Measurements from ENCODE around the gene ZFP69.
"Not testable (repeated sequence)": the region's sequence is repeated elsewhere in the genome, so short reads cannot be mapped to it uniquely, and the experiment has no call there.

DNA sequence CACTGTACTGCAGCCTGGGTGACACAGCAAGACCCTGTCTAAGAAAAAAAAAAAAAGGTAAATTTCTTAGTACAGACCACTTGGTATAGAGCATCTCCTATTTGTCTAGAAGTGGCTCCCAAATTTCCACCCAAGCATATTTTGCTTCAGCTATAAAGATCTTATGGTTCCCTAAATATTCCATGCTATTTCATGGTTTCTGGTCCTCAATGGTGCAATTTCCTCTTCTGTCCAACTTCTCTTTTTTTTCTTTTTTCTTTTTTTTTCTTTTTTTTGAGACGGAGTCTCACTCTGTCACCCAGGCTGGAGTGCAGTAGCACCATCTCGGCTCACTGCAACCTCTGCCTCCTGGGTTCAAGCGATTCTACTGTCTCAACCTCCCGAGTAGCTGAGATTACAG is 25.6 kb downstream of the ZFP69 start:
- not testable (repeated sequence) for TF ChIP-seq CTCF (IDR thresholded peaks at IDR 0.05); POLR2A (IDR thresholded peaks at IDR 0.05; ENCODE audit: low read depth); POLR2AphosphoS5 (IDR thresholded peaks at IDR 0.05)

All from esophagus muscularis mucosa (tissue), 3 donors.